H1 (cell line): ENCODE results near the gene SCRG1. TPM values are rescaled to one million over a fixed set of nuclear protein-coding genes. Genes with fewer than 3 reads are reported as not detected.
A peak's percentile ranks its signal among the peaks of the same experiment; 100 is the strongest.

ENCODE experiments used
- CTCF ChIA-PET: fragments of 300-600 bp; sonication (Branson Sonifier 250); formaldehyde crosslinking; loops from one replicate; lab custom pipeline; 2021; ENCODE audit not compliant: partially characterized antibody; lab: Charles Lee
- POLR2A ChIA-PET: fragments of 300-600 bp; sonication (Branson Sonifier 250); formaldehyde crosslinking; loops from one replicate; lab custom pipeline; 2021; ENCODE audit warnings: inconsistent platforms; ENCODE audit not compliant: partially characterized antibody; lab: Charles Lee
- DNase-seq, 2 experiments: peaks; one replicate each; pipeline versions ENCODE4 v3.0.0 to v3.0.0-alpha.2; 2010 to 2022; ENCODE audit warnings: low spot score in 2 of 2, low read depth in 1 of 2, mixed read lengths in 1 of 2
- FAIRE-seq: peaks from 2 replicates; lab custom pipeline; 2011; peaks lifted over from hg19 to GRCh38; lab: Jason Lieb, UNC
- H2AFZ ChIP-seq: 2 replicates; pipeline ENCODE4 v1.8.1; 2012; ENCODE audit warnings: low read length, inconsistent platforms
- H2AK5ac ChIP-seq: 2 replicates; pipeline ENCODE4 v1.6.1; 2013; ENCODE audit warnings: low read depth, low read length
- H2BK120ac ChIP-seq: replicated peaks from 2 replicates; pipeline ENCODE3; 2013; ENCODE audit warnings: low read depth, low read length, inconsistent platforms
- H2BK12ac ChIP-seq: 2 replicates; pipeline ENCODE4 v1.6.1; 2013; ENCODE audit warnings: low read depth, low read length
- H2BK15ac ChIP-seq: 2 replicates; pipeline ENCODE4 v1.6.1; 2013; ENCODE audit warnings: low read length
- H2BK20ac ChIP-seq: 2 replicates; pipeline ENCODE4 v1.6.1; 2013; ENCODE audit warnings: low read length
- H2BK5ac ChIP-seq: 2 replicates; pipeline ENCODE4 v1.6.1; 2013; ENCODE audit warnings: low read depth, low read length
- H3K14ac ChIP-seq: 2 replicates; pipeline ENCODE4 v1.6.1; 2013; ENCODE audit warnings: inconsistent platforms; ENCODE audit not compliant: insufficient read length
- H3K18ac ChIP-seq: 2 replicates; pipeline ENCODE4 v1.6.1; 2013; ENCODE audit warnings: low read length; ENCODE audit errors: extremely low read depth
- H3K23ac ChIP-seq: 2 replicates; pipeline ENCODE4 v1.6.1; 2013; ENCODE audit warnings: inconsistent platforms; ENCODE audit not compliant: insufficient read length
- H3K23me2 ChIP-seq: 2 replicates; pipeline ENCODE4 v1.6.1; 2013; ENCODE audit warnings: low read depth, low read length
- H3K27ac ChIP-seq: 2 replicates; pipeline ENCODE4 v1.6.1; 2011; ENCODE audit warnings: low read depth, low read length, inconsistent platforms
- H3K27me3 ChIP-seq, 4 experiments: replicated peaks in 1 of 4; 1 replicate in 1 of 4; 2 replicates in 3 of 4; pipeline versions ENCODE4 v1.6.1 to v1.8.1; 2011 to 2013; ENCODE audit warnings: low read length in 3 of 4, mild to moderate bottlenecking in 3 of 4, inconsistent platforms in 2 of 4, mixed read lengths in 2 of 4, moderate library complexity in 1 of 4; ENCODE audit not compliant: control insufficient read depth in 3 of 4, insufficient read depth in 3 of 4; ENCODE audit errors: extremely low read depth in 1 of 4
- H3K36me3 ChIP-seq, 4 experiments: 2 replicates each; pipeline versions ENCODE4 v1.6.1 to v1.8.1; 2011 to 2013; ENCODE audit warnings: mild to moderate bottlenecking in 4 of 4, low read length in 3 of 4, moderate library complexity in 2 of 4, control low read depth in 1 of 4, inconsistent platforms in 1 of 4; ENCODE audit not compliant: insufficient read depth in 4 of 4, control insufficient read depth in 2 of 4
- H3K4ac ChIP-seq: replicated peaks from 2 replicates; pipeline ENCODE3; 2013; ENCODE audit warnings: low read length, low read depth, mixed read lengths, inconsistent platforms; ENCODE audit not compliant: insufficient read length
- H3K4me1 ChIP-seq, 4 experiments: replicated peaks in 1 of 4; 1 replicate in 1 of 4; 2 replicates in 3 of 4; pipeline versions ENCODE4 v1.6.1 to v1.8.1; 2011 to 2013; ENCODE audit warnings: low read length in 3 of 4, inconsistent platforms in 2 of 4, mixed read lengths in 1 of 4; ENCODE audit not compliant: insufficient read depth in 4 of 4, control insufficient read depth in 3 of 4
- H3K4me2 ChIP-seq, 2 experiments: 2 replicates each; pipeline versions ENCODE4 v1.6.1 to v1.8.1; 2011 to 2013; ENCODE audit warnings: low read depth in 2 of 2, low read length in 2 of 2, control low read depth in 1 of 2, inconsistent platforms in 1 of 2, mild to moderate bottlenecking in 1 of 2; ENCODE audit not compliant: insufficient read depth in 1 of 2
- H3K4me3 ChIP-seq, 4 experiments: fragments of 200-600, 300-600 bp in 1 of 4; sonication (generic), shearing (Covaris generic), sonication (Bioruptor Twin) in 1 of 4; 2 replicates each; pipeline versions ENCODE4 v1.5.1 to v1.8.1; 2011 to 2016; ENCODE audit warnings: low read length in 4 of 4, low read depth in 3 of 4, control low read depth in 2 of 4, inconsistent platforms in 2 of 4, mild to moderate bottlenecking in 2 of 4, mixed read lengths in 1 of 4, moderate library complexity in 1 of 4; ENCODE audit not compliant: insufficient read depth in 2 of 4; ENCODE audit errors: extremely low read depth in 1 of 4
- H3K56ac ChIP-seq: replicated peaks from 2 replicates; pipeline ENCODE3; 2013; ENCODE audit warnings: low read depth, mild to moderate bottlenecking, mixed read lengths, low read length, inconsistent platforms; ENCODE audit not compliant: insufficient read length
- H3K79me1 ChIP-seq: 2 replicates; pipeline ENCODE4 v1.6.1; 2013; ENCODE audit warnings: low read depth, low read length, control low read depth
- H3K79me2 ChIP-seq, 2 experiments: 2 replicates each; pipeline versions ENCODE4 v1.6.1 to v1.8.1; 2012 to 2013; ENCODE audit warnings: low read length in 2 of 2, mild to moderate bottlenecking in 2 of 2, inconsistent platforms in 1 of 2; ENCODE audit not compliant: insufficient read depth in 2 of 2, control insufficient read depth in 1 of 2
- H3K9ac ChIP-seq, 4 experiments: replicated peaks in 1 of 4; 1 replicate in 1 of 4; 2 replicates in 3 of 4; pipeline versions ENCODE4 v1.6.1 to v1.8.1; 2011 to 2013; ENCODE audit warnings: low read depth in 3 of 4, low read length in 3 of 4, control low read depth in 2 of 4, mild to moderate bottlenecking in 2 of 4, moderate library complexity in 2 of 4, inconsistent platforms in 1 of 4; ENCODE audit errors: extremely low read depth in 1 of 4
- H3K9me3 ChIP-seq, 2 experiments: 2 replicates each; pipeline versions ENCODE4 v1.6.1 to v1.8.1; 2012 to 2013; ENCODE audit warnings: mild to moderate bottlenecking in 2 of 2, moderate library complexity in 2 of 2, control low read depth in 1 of 2, inconsistent platforms in 1 of 2, low read depth in 1 of 2, low read length in 1 of 2, mixed read lengths in 1 of 2; ENCODE audit not compliant: insufficient read depth in 2 of 2
- H4K20me1 ChIP-seq, 2 experiments: replicated peaks in 1 of 2; 2 replicates each; pipeline versions ENCODE3 to v1.8.1; 2011 to 2013; ENCODE audit warnings: inconsistent platforms in 2 of 2, low read length in 2 of 2, mild to moderate bottlenecking in 1 of 2; ENCODE audit not compliant: insufficient read depth in 2 of 2, control insufficient read depth in 1 of 2
- H4K5ac ChIP-seq: 2 replicates; pipeline ENCODE4 v1.6.1; 2013; ENCODE audit warnings: low read length, low read depth, mixed read lengths, inconsistent platforms; ENCODE audit not compliant: insufficient read length
- H4K8ac ChIP-seq: 2 replicates; pipeline ENCODE4 v1.8.0; 2013; ENCODE audit warnings: mild to moderate bottlenecking, moderate library complexity, low read length, inconsistent platforms; ENCODE audit not compliant: insufficient read depth; ENCODE audit errors: extremely low read depth
- H4K91ac ChIP-seq: replicated peaks from 2 replicates; pipeline ENCODE3; 2013; ENCODE audit warnings: low read length, mixed read lengths, inconsistent platforms; ENCODE audit not compliant: insufficient read length
- BACH1 ChIP-seq: IDR thresholded peaks from 2 replicates; pipeline ENCODE4 v1.6.1; 2012; ENCODE audit warnings: low read length, improper control_type of control experiment
- CEBPB ChIP-seq: IDR thresholded peaks from 2 replicates; pipeline ENCODE4 v1.6.1; 2012; ENCODE audit warnings: low read depth, low read length
- EP300 ChIP-seq, 2 experiments: IDR thresholded peaks; 1 replicate in 1 of 2; 2 replicates in 1 of 2; pipeline ENCODE4 v1.6.1; 2011 to 2012; ENCODE audit warnings: low read depth in 2 of 2, low read length in 2 of 2, mild to moderate bottlenecking in 2 of 2, borderline replicate concordance in 1 of 2, inconsistent platforms in 1 of 2, moderate library complexity in 1 of 2
- RAD21 ChIP-seq, 2 experiments: IDR thresholded peaks in 1 of 2; conservative IDR thresholded peaks in 1 of 2; 2 replicates each; pipeline ENCODE4 v1.6.1; 2011; ENCODE audit warnings: low read depth in 2 of 2, low read length in 2 of 2, improper control_type of control experiment in 1 of 2, inconsistent platforms in 1 of 2, mild to moderate bottlenecking in 1 of 2, moderate library complexity in 1 of 2
- SP4 ChIP-seq: IDR thresholded peaks from 2 replicates; pipeline ENCODE4 v1.6.1; 2012; ENCODE audit warnings: low read length, inconsistent platforms
- WGBS, 2 experiments: shearing (Covaris generic) in 1 of 2; methylation state at CpG; one replicate each; pipeline versions ENCODE4 v1.1.6 to v1.1.7; 2013 to 2015; ENCODE audit warnings: low lambda C conversion rate in 2 of 2, mixed read lengths in 2 of 2, inconsistent platforms in 1 of 2, low coverage in 1 of 2, missing lambda C conversion rate in 1 of 2; ENCODE audit not compliant: insufficient replicate concordance in 2 of 2, insufficient coverage in 1 of 2, insufficient read length in 1 of 2; ENCODE audit errors: extremely low coverage in 1 of 2, missing lambda C conversion rate in 1 of 2; 5-methylcytosine and 5-hydroxymethylcytosine counted together
- polyA plus RNA-seq, 7 experiments: library from polyadenylated mRNA; depleted of rRNA in 3 of 7; stranded (reverse) in 5 of 7; unstranded in 2 of 7; fragments of >200 nt in 5 of 7; fragments of 200-250 nt in 2 of 7; gene quantifications; 1 replicate in 5 of 7; 2 replicates in 1 of 7; 4 replicates in 1 of 7; pipeline versions ENCODE4 v1.2.1 to v1.2.3, GENCODE V29; 2011 to 2013; ENCODE audit warnings: missing spikeins in 2 of 7, mixed read lengths in 2 of 7
- total RNA-seq: library from RNA; stranded (reverse); fragmentation: NEBNext Ultra II Directional; extraction: Animal tissue kit (Norgen Biotek cat#: 25700); gene quantifications from 2 replicates; pipeline ENCODE4 v1.2.1, GENCODE V29; 2021

Gene SCRG1
- total and polyA plus RNA-seq, 2 of the 8 experiments (the other 6 are each of a cell fraction or from before 2014, with no cell fraction given), result not detected

DNA sequence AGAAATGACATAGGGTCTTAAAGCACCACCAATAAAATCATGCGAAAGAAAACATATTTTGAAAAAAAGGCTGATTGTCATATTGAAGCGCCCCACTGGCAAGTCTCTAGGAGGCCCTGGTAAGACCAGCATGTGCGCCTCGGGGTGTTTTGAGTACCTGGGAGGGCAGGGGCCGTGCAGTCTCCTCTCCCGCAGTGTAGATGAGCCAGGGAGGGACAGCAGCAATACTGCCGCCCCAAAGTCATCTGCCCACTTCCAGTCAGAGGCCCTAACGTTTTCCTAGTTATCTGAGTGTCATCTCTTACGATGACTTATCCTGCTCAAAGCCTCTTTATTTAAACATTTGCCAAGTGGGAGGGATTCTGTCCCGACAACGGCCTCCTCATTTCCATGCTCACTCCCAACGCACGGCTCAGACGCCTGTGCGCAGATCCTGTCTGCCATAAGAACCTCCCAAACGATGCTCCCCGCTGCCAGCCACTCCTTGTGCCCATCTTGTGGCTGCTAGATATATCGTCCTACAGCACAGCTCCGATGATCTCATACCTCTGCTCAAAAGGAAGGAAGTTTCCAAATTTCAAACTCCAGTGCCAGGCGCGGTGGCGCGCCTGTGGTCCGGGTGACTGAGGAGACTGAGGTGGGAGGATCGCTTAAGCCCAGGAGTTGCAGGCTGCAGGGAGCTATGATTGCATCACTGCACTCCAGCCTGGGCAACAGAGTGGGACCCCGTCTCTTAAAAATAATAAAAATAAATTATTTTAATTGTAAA, 17.2 kb upstream of the SCRG1 start:
- H3K4me3 ChIP-seq, result no peak overlapping the region
- TF ChIP-seq CEBPB, result peak; percentile 29; the same call in 1 of the 2 replicates
- TF ChIP-seq BACH1, result no peak
- no peak for TF ChIP-seq EP300 (IDR thresholded peaks at IDR 0.05; ENCODE audit: borderline replicate concordance in 1 of 2, low read depth in 2 of 2, low read length in 2 of 2)
- TF ChIP-seq SP4, result no peak
- 0 out of 4 replicates have a peak, but pooled peaks of 1 of the 2 experiments have one; percentile 0 for TF ChIP-seq RAD21 (IDR thresholded peaks at IDR 0.05 in 1 of 2, conservative IDR thresholded peaks at IDR 0.05 in 1 of 2; ENCODE audit: low read depth in 2 of 2, low read length in 2 of 2)
- H3K27me3 ChIP-seq, result no peaks in the 10 kb centered on the region
- CTCF ChIA-PET, result interaction anchor here (0.6 to 5.6 kb wide), 32 partner anchors 9 to 1336 kb away, joined by 3 to 43 read pairs (median 3); partner anchors contain the start of genes HMGB2, SAP30 and SCRG1
- H2AFZ ChIP-seq, result no peak overlapping the region
- no peak overlapping the region for H3K4me2 ChIP-seq
- no peak for FAIRE-seq
- no peak overlapping the region for H3K14ac ChIP-seq
- no peak for DNase-seq
- H3K56ac ChIP-seq, result no peak overlapping the region
- no peak overlapping the region for H4K5ac ChIP-seq
- H2BK5ac ChIP-seq, result no peak overlapping the region
- H3K9me3 ChIP-seq, result no peaks in the 10 kb centered on the region
- POLR2A ChIA-PET, result interaction anchor here (4.0 kb wide), 1 partner anchor 82 kb away, joined by 13 read pairs; the partner anchor contains the start of gene HMGB2
- no peak overlapping the region for H3K9ac ChIP-seq
- peaks cover 3% of the 10 kb centered on the region; the same call in 1 of the 2 replicates for H3K23me2 ChIP-seq
- no peaks in the 10 kb centered on the region for H3K4me1 ChIP-seq
- no peaks in the 10 kb centered on the region for H3K79me2 ChIP-seq
- no peak overlapping the region for H3K4ac ChIP-seq
- H2AK5ac ChIP-seq, result no peak overlapping the region
- H2BK120ac ChIP-seq, result no peak overlapping the region
- no peak overlapping the region for H3K27ac ChIP-seq
- H3K36me3 ChIP-seq, result no peaks in the 10 kb centered on the region
- H2BK20ac ChIP-seq, result no peak overlapping the region
- no peak overlapping the region for H3K23ac ChIP-seq
- H3K79me1 ChIP-seq, result no peaks in the 10 kb centered on the region
- H2BK12ac ChIP-seq, result no peak overlapping the region
- H2BK15ac ChIP-seq, result no peak overlapping the region
- H4K20me1 ChIP-seq, result peaks cover 0 to 3% of the 10 kb centered on the region in 2 experiments
- no peak overlapping the region for H3K18ac ChIP-seq
- 93% methylated on average over 26 of the region's 26 CpGs; no CpG with 5 or more reads in 1 of the 2 experiments for WGBS, 2 experiments
- no peak overlapping the region for H4K91ac ChIP-seq
- no peak overlapping the region for H4K8ac ChIP-seq
